ENCODE results near the gene VPS50. TPM values are rescaled to one million over a fixed set of nuclear protein-coding genes. Genes with fewer than 3 reads are reported as not detected.

The VPS50 gene
- total RNA-seq: 10 to 100 TPM; 14.8 to 25.7 (median 18.9) TPM

DNA sequence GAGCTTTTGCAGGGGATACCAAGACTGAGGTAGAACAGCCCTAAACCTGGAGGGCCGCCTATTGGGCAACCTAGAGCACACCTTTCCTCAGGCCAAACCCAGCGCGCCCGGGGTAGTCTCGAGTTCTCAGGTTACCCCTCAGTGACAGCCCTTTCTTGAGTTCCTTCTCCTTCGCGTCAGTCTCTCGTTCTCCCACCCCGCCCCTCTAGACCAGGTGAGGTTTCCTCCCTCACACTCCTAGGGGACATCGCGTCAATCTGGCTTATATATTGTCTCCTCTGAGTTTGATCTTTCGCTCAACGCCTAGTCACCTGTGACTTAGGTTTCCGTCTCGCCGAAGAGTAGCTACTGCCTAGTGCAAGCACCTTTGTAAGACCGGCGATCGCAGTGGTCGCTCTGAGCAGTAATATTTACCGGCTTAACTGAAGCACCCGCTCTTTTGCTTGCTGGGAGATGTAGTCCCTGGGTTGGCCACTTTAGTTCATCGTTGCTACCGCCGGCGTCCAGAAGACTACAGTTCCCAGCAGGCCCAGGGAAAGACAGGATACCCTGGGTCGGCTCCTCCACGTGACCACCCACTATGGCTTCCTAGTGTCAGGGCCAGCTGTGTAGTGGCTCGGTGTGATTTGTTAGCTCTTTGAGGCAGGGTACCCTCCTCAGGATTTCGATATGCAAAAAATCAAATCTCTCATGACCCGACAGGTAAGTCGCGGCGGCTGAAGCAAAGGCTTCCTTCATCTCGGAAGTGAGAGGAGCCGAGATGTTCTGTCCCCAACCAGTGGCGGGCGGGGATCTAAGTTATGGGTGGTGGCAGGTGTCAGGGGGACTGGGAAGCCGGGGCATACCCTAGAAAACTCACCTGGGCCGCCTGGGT is at the start of gene VPS50:
TSS of gene VPS50 (plus strand) at position 568 of the 874 bp plus-strand sequence. CDS start at position 670, 102 bp downstream.
- peak within 1 kb of the TSS; percentile 61 to 74 (median 70) for H3K4me3 ChIP-seq
- TF ChIP-seq, protein P1, sequence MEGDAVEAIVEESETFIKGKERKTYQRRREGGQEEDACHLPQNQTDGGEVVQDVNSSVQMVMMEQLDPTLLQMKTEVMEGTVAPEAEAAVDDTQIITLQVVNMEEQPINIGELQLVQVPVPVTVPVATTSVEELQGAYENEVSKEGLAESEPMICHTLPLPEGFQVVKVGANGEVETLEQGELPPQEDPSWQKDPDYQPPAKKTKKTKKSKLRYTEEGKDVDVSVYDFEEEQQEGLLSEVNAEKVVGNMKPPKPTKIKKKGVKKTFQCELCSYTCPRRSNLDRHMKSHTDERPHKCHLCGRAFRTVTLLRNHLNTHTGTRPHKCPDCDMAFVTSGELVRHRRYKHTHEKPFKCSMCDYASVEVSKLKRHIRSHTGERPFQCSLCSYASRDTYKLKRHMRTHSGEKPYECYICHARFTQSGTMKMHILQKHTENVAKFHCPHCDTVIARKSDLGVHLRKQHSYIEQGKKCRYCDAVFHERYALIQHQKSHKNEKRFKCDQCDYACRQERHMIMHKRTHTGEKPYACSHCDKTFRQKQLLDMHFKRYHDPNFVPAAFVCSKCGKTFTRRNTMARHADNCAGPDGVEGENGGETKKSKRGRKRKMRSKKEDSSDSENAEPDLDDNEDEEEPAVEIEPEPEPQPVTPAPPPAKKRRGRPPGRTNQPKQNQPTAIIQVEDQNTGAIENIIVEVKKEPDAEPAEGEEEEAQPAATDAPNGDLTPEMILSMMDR (IDR thresholded peaks at IDR 0.05): peak in 2 of 3 experiments; percentile 7 to 30
- no peak for TF ChIP-seq EP300 (IDR thresholded peaks at IDR 0.05)
- peak; percentile 68 to 84 for TF ChIP-seq POLR2AphosphoS5 (IDR thresholded peaks at IDR 0.05)
- no peak for TF ChIP-seq POLR2A (IDR thresholded peaks at IDR 0.05; ENCODE audit: low read depth)
- DNase-seq (ENCODE audit: extremely low spot score): peak; percentile 98
- no peaks in the 10 kb centered on the region for H3K27me3 ChIP-seq
- peak within 1 kb of the TSS; percentile 64 to 70 (median 66) for H3K27ac ChIP-seq (replicated peaks in 1 of 4)
- no peaks in the 10 kb centered on the region for H3K9me3 ChIP-seq
- H3K36me3 ChIP-seq: no peaks in the 10 kb centered on the region
- H3K4me1 ChIP-seq: peaks cover 17 to 22% (median 20%) of the 10 kb centered on the region in 4 donors
- under 1% methylated on average over 35 of the region's 40 CpGs for WGBS
- intact Hi-C loops (cut with DNase I): no loop called here

DNA sequence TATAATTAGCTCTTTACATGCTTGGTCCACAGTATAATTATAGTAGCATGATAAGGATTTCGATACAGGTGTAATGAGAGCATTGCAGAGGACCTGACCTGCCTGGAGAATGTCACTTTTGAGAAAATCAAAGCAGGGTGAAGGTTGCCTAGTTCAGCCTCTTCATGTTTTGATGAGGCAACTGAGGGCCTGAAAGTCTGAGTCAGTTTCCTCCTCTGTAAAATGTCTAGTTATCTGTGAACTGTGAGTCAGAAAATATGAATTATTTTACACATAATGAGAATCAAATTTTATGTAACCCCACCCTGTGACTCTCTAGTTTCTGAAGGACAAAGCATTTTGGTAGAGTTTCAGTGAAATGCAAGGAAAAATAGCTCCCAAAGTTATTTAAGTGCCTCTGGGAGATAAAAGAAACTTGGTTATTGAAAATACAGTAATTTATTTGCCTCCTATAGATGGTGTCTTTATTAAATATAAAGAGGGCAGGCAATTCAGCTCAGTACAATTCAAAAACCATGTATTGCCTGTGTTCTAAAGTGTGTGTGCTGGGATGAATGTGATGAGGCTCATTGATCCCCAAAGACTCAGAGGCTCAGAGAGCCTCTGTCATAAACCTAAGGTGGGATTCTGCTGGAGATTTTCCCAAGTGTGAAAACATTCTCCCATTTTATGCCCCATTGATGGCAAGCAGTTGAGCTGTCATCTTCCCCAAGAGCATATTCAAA is 46.7 kb upstream of the VPS50 start:
- intact Hi-C loops (cut with DNase I): no loop called here
- WGBS: 69% methylated on average over 1 of the region's 1 CpG
- Histone ChIP-seq H3K4me3 (no peak overlapping the region), H3K27ac (replicated peaks in 1 of 4) (no peak overlapping the region), H3K9me3 (no peaks in the 10 kb centered on the region), H3K4me1 (no peaks in the 10 kb centered on the region), H3K36me3 (no peaks in the 10 kb centered on the region), H3K27me3 (no peaks in the 10 kb centered on the region)
- no peak for TF ChIP-seq POLR2A (IDR thresholded peaks at IDR 0.05; ENCODE audit: low read depth)
- TF ChIP-seq EP300 (IDR thresholded peaks at IDR 0.05): no peak
- TF ChIP-seq, protein P1 (IDR thresholded peaks at IDR 0.05): no peak
- no peak for DNase-seq (ENCODE audit: extremely low spot score)

DNA sequence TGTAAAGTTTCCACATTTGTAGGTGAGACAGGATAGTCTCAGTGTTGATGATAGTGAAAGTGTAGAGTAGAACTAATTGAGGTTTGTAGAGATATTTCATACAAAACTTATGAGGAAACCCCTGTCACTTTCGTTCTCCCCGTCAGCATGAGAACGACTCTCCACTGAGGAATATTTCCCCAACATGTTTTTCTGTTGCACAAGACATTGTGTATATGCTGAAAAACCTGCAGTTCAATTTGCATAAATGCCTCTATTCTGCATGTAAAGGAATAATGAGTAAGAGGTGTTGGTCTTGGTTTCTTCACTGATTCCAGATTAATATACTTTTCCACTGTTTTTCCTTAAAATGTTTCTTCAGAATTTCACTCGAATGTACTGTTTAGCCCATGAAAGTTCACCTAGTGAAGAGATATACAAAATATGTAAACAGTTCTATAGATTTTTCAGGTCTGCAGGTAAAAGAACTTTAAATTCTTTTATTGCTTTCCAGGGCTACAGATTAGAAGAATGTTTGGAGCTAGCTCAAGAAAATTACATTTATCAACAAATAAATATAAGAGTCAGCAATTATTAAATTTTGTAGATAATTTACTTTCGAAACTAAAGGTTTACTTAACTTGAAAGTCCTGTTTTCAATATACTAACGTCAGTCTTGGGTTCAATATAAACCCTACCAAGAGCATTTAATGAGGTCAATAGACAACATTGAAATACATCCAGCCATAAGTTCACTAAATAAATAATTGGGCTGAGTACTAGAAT is 43.1 kb upstream of the VPS50 start:
- no peaks in the 10 kb centered on the region for H3K9me3 ChIP-seq
- TF ChIP-seq POLR2AphosphoS5 (IDR thresholded peaks at IDR 0.05) (no peak), EP300 (IDR thresholded peaks at IDR 0.05) (no peak)
- no peak overlapping the region for H3K27ac ChIP-seq (replicated peaks in 1 of 4)
- H3K27me3 ChIP-seq: no peaks in the 10 kb centered on the region
- H3K4me1 ChIP-seq: no peaks in the 10 kb centered on the region
- no peak overlapping the region for H3K4me3 ChIP-seq
- DNase-seq (ENCODE audit: extremely low spot score): no peak
- H3K36me3 ChIP-seq: no peaks in the 10 kb centered on the region
- intact Hi-C loops (cut with DNase I): no loop called here
- WGBS: 67% methylated on average over 6 of the region's 6 CpGs

GRCh38 chr7:93194386-93194785 is 37.8 kb upstream of the VPS50 start:
- no peak for DNase-seq (ENCODE audit: extremely low spot score)
- WGBS: 56% methylated on average over 3 of the region's 3 CpGs
- no peak overlapping the region for H3K4me3 ChIP-seq
- H3K27me3 ChIP-seq: no peaks in the 10 kb centered on the region
- H3K36me3 ChIP-seq: no peaks in the 10 kb centered on the region
- H3K4me1 ChIP-seq: no peaks in the 10 kb centered on the region
- intact Hi-C loops (cut with DNase I): no loop called here
- no peaks in the 10 kb centered on the region for H3K9me3 ChIP-seq
- H3K27ac ChIP-seq (replicated peaks in 1 of 4): no peak overlapping the region
- TF ChIP-seq EP300 (IDR thresholded peaks at IDR 0.05) (no peak), POLR2A (IDR thresholded peaks at IDR 0.05; ENCODE audit: low read depth) (no peak), POLR2AphosphoS5 (IDR thresholded peaks at IDR 0.05) (no peak)
- TF ChIP-seq, protein P1 (IDR thresholded peaks at IDR 0.05): no peak

Data from esophagus muscularis mucosa (tissue), 4 donors.